Inflammatory macrophage treated with lipopolysaccharide for 1 hour (primary cell): ENCODE measurements around the gene ZNF205.

ENCODE experiments used
- DNase-seq, 2 donors: peaks; one replicate each; pipeline ENCODE4 v3.0.0-alpha.2; 2020 to 2022

ZNF205 gene

DNA sequence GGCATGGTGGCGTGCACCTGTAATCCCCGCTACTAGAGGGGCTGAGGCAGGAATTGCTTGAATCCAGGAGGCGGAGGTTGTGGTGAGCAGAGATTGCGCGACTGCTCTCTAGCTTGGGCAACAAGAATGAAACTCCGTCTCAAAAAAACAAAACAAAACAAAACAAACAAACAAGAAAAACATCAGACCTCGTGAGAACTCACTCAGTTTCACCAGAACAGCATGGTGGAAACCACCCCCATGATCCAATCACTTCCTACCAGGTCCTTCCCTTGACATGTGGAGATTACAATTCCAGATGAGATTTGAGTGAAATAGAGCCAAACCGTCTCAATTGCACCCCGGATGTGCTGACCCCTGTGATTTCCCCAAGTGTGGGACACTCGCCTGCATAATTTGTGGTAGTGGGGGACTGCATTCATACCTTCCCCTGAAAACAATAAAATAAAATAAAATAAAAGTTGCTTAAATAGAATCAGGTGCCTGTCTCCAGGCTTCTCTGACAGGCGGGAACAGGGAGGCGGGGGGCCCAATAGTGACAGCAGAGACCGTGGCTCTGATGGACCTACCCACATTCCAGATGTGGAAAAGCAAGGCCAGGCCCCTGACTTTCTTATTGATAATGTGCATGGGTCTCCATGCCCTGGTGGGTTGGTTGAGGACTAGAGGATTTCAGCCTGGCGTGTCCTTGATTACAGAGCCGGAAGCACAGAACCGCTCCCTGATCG is 26.4 kb upstream of the ZNF205 start:
- no peak for DNase-seq

DNA sequence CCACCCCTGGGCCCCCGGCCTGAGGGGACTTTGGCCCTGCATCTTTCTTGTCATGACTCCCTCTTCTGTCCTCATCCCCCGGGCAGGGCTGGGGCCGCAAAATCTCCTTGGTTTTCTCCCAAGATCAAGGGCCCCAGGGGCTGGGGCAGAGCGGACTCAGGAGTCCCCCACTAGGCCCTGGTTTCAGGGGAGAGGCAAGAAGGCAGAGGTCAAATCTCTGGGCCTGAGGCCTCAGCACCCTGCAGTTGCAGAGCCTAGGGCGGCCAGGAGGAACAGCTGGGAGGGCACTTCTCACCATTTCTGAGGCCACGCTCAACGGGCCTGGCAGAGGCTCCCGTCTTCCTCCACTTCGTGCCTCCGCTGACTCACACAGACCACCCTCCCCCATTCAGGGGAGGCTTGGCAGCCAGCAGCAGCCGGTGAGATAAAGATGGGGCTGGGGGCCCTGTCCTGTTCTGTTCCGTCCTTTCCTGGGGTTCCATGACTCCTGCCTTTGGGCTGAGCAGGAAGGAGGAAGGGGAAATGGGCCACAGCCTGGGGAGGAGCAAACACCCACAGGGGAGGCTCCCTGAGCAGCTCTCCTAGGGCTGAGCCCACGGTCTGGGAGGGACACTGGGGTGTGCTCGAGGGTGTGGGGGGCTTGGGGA is 25.7 kb upstream of the ZNF205 start:
- DNase-seq, result peak in 1 of 2 donors; percentile 24

DNA sequence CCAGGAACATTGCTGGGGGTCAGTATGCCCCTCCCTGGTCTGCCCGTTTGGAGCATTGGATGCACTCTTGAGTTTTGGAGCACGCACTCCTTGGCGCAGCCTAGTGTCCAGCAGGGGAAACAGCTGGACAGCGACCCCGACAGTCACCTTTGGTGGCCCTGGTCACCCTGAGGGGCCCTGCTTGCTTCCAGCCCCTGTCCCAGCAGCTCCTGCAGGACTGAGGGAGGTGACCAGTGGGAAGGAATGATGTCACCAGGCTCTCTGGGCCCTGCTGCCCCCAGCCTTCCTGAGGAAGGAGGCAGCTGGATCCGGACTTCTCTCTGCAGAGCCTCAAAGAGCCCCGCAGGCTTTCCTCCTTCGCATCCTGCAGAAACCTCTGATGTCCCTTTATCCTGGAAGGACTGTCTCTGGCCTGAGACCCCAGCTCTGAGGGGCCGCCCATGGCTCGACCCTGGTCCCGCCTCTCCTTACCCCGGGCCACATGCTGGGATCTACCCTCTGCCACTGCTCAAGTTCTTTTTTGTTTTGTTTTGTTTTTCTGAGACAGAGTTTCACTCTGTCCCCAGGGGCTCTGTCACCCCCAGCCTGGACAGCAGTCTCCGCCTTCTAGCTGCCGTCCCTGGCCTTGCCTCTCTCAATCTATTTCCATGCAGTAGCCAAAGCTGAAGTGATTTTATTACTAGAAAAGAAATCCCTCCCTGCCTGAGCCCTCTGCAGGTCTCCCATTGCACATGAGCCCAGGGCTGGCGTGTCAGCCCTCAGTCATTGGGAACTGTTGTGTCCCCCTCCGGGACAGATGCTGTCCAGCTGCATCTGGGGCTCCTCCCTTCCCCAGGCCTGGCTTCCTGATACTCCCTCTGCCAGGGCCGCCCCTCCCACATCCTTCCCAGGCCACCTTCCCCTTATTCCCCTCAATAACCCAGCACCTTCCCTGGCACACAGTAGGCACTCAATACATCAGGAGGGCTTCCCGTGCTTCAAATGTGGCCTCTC is 24.8 kb upstream of the ZNF205 start:
- DNase-seq, result no peak

DNA sequence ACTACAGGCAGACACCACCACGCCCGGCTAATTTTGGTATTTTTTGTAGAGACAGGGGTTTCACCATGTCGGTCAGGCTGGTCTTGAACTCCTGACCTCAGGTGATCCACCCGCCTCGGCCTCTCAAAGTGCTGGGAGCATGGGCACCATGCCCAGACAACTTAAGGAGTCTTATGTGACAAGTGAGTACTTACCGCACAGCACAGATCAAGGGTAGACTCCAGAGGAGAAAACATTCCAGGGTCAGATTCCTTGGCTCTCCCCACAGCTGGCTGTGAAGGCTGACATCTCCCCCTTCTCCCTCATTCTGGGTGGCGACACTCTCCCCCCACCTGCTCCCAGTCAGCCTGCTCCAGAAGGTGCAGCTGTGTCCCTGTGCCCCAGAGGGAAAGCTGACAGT is 23.9 kb upstream of the ZNF205 start:
- no peak for DNase-seq

DNA sequence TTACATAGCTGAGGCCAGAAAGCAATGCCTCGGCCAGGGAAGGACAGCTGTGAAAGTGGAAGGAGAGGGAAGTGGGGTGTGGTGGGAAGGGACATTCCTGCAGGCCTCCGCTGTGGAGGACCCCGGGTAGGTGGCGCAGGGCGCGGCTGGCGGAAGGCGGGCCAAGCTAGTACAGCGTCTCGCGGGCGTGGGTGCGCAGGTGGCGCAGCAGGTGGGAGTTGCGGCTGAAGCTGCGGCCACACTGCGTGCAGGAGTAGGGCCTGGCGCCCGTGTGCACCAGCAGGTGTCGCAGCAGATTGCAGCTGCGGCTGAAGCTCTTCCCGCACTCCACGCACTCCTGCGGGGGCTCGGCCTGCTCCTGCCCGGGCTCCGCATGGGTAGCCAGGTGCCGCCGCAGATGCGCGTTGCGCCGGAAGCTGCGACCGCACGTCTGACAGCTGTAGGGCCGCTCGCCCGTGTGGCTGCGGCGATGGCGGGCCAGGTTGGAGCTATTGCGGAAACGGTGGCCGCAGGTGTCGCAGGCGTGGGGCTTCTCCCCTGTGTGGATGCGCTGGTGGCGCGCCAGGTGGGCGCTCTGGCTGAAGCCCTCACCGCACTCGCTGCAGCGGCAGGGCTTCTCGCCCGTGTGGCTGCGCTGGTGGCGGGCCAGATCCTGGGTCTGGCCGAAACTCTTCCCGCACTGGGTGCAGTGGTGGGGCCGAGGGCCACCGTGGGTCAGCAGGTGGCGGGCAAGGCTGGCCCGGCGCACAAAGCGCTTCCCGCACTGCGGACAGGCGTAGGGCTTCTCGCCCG is 23.3 kb upstream of the ZNF205 start:
- DNase-seq, result no peak

DNA sequence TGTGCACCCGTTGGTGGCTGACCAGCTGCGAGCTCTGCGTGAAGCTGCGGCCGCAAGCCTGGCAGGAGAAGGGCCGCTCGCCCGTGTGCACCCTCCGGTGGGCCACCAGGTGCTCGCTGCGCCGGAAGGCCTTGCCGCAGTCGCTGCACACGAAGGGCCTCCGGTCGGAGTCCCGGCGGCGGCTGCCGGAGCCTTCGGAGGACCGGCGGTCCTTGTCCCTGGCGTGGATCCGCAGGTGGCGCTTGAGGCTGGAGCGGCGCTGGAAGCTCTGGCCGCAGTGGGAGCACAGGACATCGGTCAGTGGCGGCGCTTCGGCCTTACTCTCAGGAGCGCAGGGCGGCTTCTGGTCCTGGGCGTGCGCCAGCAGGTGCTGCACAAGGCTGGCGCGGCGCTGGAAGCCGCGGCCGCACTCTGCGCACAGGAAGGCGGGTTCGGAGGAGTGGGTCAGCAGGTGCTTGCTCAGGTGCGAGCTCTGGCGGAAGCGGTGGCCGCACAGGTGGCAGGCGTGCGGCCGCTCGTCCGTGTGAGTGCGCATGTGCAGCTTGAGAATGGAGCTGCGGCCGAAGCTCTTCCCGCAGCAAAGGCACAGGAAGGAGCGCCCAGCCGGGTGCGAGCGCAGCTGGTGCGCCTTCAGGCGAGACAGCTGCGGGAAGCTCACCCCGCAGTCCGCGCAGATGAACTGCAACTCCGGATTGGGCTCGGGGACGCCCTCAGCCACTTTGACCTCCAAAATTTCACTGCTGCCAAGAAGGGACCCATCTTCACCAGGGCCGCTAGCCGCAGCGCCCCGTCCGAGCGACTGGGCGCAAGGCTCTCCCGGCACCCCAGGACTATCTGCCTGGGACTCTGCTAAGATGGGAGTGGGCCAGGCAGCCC is 22.4 kb upstream of the ZNF205 start:
- no peak for DNase-seq

DNA sequence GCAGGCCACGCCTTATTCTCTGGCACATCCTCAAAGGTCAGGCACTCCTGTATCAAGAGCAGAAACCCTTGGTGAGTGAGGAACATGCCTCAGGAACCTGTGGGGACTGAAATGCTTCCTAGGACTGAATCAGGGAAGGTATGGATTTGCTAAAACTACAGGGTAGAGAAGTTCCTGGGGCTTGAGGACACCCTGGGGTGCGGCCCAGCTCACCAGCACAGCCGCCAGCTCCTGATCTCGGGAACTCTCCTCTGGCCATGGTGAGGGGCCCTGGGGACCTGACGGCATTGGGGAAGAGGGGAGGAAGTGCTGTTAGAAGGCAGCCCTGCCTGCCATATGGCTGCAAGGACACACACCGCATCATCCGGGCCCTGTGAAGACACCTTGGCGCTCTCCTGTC is 20.8 kb upstream of the ZNF205 start:
- DNase-seq, result no peak

DNA sequence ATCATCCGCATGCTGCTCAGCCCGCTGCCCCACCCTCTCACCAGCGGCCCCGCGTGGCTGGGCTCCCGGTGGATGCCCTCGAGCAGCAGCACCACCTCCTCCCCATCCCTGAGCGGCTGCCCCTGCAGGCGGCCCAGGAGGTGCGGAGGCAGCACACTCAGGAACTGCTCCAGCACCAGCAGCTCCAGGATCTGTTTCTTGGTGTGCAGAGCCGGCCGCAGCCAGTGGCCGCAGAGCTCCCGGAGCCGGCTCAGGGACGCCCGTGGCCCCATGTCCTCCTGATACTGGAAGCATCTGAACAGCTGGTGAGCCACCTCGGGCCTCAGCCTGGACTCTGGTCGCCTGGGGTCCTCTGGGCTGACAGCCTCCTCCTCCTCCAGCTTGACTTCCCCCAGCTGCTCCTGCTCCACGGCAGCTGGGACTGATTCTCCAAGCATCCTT is 19.9 kb upstream of the ZNF205 start:
- no peak for DNase-seq

DNA sequence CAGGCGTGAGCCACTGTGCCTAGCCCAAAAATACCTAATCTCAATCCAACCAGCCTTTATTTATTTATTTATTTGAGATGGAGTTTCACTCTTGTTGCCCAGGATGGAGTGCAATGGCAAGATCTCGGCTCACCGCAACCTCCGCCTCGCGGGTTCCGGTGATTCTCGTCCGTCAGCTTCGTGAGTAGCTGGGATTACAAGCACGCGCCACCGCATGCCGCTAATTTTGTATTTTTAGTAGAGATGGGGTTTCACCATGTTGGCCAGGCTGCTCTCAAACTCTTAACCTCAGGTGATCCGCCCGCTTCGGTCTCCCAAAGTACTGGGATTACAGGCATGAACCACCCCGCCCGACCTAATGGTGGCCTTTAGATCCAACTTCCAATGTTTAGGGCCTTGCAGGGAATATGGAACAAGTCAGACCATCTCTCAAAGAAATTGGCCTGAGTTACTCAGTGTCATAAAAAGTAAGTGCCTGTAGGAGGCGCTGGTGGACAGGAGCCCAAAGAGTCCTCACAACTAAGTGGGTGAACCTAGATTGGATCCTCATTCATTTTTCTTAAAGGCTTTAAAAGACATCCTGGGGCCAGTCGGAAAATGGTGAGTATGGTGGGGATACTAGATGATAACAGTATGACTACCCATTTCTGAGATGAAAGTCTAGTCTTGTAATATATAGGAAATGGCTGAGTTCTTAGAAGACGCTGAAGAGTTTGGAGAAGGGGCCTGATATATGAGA is 17.9 kb upstream of the ZNF205 start:
- DNase-seq, result peak; percentile 58 to 84

DNA sequence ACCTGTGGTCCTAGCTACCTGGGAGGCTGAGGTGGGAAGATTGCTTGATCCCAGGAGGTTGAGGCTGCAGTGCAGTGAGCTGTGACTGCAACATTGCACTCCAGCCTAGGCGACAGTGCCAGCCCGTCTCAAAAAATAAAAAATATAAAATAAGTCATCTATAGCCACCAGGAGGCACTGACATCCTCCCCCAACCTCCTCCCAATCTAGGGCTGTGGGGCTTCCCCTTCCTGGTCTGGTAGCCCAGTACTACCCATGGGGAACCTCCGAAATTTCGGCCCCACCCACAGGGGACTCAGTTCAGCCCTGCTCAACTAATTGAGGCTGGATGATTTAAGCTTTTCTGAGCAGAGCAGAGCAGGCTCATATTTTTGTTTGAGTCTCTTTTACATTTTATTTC is 16.5 kb upstream of the ZNF205 start:
- peak; percentile 86 to 89 for DNase-seq

DNA sequence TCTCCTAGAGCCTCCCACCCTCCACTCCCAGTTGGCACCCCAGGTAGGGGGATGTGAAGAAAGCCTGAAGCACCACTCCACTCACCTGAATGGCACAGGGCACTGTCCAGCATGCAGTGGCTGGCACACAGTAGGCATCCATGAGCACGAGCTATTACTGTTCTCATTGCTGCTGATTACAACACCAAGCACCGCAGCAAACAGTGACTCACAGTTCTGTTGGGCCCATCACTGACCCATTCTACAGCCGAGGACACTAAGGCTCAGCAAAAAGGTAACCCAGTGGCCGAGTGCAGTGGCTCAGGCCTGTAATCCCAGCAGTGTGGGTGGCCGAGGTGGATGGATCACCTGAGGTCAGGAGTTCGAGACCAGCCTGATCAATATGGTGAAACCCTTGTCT is 16.0 kb upstream of the ZNF205 start:
- peak in 1 of 2 donors; percentile 32 for DNase-seq

DNA sequence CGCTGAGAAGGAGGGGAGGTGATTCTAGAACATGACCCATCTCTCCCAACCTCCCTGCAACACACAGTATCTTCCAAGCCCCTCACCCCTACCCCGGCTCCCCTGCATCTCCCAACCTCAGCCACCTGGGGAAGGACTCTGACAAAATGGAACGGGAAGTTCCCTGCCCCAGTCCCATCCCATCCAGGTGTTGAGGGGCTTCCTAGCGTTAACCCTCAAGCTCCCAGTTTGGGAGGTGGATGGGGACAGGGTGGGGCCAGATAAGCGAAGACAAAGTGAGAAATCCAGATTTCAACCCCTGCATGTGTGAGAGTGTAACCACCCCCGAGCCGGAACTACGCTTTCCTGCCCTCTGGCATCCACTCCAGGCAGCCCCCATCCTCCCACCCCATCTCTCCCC is 15.1 kb upstream of the ZNF205 start:
- DNase-seq, result no peak

DNA sequence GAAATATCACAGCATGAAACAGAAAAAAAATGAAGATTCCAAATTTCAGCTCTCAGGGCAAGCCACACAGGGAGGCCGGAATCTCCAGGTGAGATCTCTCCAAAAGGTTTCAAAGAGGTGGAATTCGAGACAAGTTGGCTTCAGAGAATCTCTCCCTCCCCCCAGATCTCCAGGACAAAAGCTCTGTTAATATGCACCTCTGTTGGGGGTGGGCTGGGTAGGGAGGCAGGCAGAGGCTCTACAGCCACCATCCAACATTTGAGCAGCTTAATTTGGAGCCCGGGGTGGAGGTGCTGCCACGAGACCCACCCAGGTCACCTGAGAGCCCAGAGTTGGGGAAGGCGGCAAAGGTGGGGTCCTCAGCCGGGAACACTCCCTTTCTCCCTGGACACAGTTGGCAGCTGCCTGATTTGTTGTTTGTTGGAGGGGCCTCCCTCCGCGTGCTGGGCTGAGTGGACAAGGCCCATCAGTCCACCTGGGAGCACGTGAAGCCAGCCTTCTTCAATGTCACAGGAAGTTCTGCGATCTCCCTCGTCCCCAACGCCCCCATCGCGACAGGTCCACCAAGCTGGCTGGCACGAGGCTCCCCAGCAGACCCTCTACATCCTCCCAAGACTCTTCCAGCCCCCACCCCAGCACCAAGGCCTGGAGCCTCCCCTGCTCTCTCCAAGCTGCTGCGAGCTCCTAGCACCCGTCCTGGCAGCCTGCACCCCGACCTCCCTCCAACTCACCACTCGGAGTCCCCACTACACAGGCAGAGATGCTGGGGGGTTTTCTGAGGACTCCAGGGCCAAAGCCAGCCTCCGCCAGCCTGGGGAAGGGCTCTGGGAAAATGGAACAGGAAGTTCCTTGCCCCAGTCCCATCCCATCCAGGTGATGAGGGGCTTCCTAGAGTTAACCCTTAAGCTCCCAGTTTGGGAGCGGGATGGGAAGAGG is 13.7 kb upstream of the ZNF205 start, which contains the start of gene ZSCAN10:
ZSCAN10 (minus strand) TSS at position 836 of the 936 bp plus-strand sequence. CDS start 6,357 bp downstream, outside the sequence.
- no peak for DNase-seq

DNA sequence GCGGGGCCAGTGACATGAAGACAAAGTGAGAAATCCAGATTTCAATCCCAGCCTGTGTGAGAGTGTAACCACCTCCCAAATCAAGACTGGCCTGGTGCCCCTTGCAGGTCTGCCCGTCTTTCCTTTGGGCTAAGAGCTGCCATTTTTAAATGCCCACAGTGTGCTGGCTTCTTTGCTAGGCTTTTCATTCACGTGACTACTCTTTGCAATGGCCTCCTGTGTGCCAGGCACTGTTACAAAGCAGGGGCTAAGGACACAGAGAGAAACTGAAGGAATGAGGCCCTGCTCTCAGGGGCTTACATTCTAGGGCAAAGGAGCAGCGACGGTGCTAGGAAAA is 13.0 kb upstream of the ZNF205 start:
- DNase-seq, result no peak

DNA sequence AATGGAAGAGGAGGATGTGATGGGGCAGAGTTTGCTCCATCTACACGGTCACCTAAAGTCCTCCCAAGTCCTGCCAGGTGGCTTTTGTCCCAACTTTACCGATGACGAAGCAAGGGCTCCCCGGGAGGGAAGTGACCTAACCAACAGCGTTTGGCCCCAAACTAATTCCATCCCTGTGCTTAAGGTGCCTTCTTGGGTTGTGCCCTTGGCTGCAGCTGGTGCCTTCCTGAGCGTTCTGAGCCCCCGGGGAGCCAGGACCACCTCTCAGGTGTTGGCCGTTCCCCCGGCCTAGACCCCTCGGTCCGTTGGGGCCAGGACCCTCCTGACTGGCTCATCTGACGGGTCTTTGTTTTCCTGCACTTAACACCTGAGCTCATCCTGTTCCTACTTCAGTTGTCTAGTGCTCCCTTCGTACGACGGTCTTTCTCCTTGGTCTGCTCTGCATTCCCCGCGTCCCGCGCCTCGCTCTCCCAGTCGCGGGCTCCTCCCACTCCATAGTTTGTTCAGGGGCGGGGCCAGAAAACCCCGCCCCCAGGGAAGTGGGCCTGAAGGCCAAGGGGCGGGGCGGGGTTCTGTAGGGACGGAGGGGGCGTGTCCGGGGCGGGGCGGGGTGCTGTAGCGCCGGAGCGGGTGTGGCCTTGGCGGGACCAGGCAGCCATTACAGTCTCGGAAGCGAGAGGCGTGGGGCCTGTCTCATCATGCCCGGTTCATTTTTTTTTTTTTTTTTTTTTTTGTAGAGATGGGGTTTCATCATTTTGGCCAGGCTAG is 12.5 kb upstream of the ZNF205 start:
- DNase-seq, result peak; percentile 92 to 98

DNA sequence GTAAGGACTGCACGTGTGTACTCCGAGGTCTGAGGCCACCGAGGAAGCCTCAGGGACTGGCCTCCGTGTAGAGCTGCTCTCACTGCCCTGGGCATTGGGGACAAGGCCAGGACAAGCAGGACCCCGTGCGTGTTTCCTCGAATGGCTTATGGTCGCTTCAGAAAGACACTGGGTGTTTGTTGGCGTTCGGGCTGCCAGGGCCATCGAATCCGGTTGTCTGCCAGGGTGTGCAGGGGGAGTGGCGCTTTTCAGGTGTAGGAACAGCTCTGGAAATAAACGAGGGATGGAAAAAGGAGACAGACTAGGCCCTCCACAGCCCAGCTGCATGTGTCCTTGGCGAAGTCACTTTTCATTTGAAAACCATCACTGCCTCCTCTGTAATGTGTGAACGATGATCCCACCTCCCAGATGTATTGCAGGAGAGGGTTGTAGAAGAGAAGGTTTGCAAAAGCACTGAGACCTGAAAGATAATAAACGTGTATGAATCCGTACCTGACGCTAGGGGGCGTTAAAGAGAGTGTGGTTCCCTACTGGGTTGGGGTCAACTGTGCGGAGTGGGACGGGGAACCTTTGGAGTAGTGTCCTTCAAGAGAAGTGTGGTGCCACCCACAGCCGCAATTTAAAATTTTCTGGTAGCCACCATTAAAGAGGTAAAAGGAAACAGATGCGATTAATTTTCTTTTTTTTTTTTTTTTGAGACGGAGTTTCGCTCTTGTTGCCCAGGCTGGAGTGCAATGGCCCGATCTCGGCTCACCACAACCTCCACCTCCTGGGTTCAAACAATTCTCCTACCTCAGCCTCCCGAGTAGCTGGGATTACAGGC is 11.2 kb upstream of the ZNF205 start:
- DNase-seq, result peak; percentile 30 to 61

DNA sequence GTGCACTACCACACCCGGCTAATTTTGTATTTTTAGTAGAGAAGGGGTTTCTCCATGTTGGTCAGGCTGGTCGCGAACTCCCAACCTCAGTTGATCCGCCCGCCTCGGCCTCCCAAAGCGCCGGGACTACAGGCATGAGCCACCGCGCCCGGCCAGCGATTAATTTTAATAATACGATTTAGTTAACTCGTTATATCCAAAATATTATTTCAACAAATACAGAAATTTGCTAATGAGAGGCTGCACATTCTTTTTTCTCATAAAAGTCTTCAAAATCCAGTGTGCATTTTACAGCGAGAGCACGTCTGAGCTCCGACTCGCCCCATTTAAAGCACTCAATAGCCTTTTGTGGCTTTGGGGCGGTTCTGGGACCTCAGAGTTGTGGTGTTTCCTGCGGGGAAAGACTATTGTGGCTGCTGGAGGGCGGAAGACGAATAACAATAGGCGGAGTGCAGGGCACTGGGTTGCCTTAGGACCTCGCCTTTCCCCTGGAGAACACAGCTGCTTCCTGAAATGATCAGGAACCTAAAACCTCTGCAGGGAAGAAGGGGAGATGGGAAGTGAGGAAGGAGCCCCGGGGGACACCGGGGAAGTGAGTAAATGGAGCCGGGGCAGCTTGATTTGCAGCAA is 10.4 kb upstream of the ZNF205 start:
- peak in 1 of 2 donors; percentile 5 for DNase-seq
